Measurements from ENCODE around the gene ABCG5.

DNA sequence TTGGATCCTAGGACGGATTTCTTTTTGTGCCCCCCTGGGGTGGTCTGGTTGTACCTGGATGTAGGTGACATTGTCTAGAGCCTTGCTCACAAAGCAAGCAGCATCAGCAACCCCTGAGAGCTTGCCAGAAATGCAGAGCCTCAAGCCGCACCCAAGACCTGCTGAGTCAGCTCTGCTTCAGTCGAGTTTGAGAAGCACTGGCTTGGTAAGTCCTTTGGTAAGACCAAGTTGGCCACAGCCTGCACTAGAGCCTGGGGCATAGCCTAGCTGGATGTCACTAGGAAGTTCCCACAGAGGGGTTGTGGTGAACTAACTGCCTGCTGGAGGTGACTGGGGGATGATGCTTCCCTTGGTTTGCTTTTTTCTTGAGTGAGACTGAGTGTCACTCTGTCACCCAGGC is 6.2 kb downstream of the ABCG5 start:
- TF ChIP-seq POLR2AphosphoS5 (IDR thresholded peaks at IDR 0.05; ENCODE audit: low read depth) (no peak), JUNB (IDR thresholded peaks at IDR 0.05; ENCODE audit: unreplicated experiment) (no peak), EZH2phosphoT487 (IDR thresholded peaks at IDR 0.05; ENCODE audit: unreplicated experiment) (no peak), EZH2 (IDR thresholded peaks at IDR 0.05; ENCODE audit: low read depth, unreplicated experiment) (no peak), CREB1 (CRISPR knock-in tag; IDR thresholded peaks at IDR 0.05; ENCODE audit: low read depth) (no peak), STAT1 (IDR thresholded peaks at IDR 0.05; ENCODE audit: unreplicated experiment) (no peak), ZNF331 (CRISPR knock-in tag; IDR thresholded peaks at IDR 0.05; ENCODE audit: low read depth) (no peak), ZNF114 (CRISPR knock-in tag; IDR thresholded peaks at IDR 0.05) (no peak)
- TF ChIP-seq, protein P1, sequence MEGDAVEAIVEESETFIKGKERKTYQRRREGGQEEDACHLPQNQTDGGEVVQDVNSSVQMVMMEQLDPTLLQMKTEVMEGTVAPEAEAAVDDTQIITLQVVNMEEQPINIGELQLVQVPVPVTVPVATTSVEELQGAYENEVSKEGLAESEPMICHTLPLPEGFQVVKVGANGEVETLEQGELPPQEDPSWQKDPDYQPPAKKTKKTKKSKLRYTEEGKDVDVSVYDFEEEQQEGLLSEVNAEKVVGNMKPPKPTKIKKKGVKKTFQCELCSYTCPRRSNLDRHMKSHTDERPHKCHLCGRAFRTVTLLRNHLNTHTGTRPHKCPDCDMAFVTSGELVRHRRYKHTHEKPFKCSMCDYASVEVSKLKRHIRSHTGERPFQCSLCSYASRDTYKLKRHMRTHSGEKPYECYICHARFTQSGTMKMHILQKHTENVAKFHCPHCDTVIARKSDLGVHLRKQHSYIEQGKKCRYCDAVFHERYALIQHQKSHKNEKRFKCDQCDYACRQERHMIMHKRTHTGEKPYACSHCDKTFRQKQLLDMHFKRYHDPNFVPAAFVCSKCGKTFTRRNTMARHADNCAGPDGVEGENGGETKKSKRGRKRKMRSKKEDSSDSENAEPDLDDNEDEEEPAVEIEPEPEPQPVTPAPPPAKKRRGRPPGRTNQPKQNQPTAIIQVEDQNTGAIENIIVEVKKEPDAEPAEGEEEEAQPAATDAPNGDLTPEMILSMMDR (conservative IDR thresholded peaks at IDR 0.05; ENCODE audit: low read depth in 2 of 2) = no peak
- TF ChIP-seq, protein P2, sequence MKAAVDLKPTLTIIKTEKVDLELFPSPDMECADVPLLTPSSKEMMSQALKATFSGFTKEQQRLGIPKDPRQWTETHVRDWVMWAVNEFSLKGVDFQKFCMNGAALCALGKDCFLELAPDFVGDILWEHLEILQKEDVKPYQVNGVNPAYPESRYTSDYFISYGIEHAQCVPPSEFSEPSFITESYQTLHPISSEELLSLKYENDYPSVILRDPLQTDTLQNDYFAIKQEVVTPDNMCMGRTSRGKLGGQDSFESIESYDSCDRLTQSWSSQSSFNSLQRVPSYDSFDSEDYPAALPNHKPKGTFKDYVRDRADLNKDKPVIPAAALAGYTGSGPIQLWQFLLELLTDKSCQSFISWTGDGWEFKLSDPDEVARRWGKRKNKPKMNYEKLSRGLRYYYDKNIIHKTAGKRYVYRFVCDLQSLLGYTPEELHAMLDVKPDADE (IDR thresholded peaks at IDR 0.05) = no peak
- TF ChIP-seq, protein P3, sequence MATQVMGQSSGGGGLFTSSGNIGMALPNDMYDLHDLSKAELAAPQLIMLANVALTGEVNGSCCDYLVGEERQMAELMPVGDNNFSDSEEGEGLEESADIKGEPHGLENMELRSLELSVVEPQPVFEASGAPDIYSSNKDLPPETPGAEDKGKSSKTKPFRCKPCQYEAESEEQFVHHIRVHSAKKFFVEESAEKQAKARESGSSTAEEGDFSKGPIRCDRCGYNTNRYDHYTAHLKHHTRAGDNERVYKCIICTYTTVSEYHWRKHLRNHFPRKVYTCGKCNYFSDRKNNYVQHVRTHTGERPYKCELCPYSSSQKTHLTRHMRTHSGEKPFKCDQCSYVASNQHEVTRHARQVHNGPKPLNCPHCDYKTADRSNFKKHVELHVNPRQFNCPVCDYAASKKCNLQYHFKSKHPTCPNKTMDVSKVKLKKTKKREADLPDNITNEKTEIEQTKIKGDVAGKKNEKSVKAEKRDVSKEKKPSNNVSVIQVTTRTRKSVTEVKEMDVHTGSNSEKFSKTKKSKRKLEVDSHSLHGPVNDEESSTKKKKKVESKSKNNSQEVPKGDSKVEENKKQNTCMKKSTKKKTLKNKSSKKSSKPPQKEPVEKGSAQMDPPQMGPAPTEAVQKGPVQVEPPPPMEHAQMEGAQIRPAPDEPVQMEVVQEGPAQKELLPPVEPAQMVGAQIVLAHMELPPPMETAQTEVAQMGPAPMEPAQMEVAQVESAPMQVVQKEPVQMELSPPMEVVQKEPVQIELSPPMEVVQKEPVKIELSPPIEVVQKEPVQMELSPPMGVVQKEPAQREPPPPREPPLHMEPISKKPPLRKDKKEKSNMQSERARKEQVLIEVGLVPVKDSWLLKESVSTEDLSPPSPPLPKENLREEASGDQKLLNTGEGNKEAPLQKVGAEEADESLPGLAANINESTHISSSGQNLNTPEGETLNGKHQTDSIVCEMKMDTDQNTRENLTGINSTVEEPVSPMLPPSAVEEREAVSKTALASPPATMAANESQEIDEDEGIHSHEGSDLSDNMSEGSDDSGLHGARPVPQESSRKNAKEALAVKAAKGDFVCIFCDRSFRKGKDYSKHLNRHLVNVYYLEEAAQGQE (IDR thresholded peaks at IDR 0.05; ENCODE audit: unreplicated experiment) = no peak
